Esophagus (tissue), 2 donors: ENCODE data around the gene SPR. TPM values are rescaled to one million over a fixed set of nuclear protein-coding genes. Genes with fewer than 3 reads are reported as not detected.

Experiments used
- H3K27ac ChIP-seq, 2 donors: one replicate each; pipeline ENCODE4 v1.5.1; 2013; ENCODE audit warnings: low read depth in 2 of 2, mild to moderate bottlenecking in 2 of 2, inconsistent platforms in 1 of 2, low read length in 1 of 2, moderate library complexity in 1 of 2
- H3K27me3 ChIP-seq, 2 donors: one replicate each; pipeline ENCODE4 v1.6.1; 2013; ENCODE audit warnings: low read length in 2 of 2, control low read depth in 1 of 2, mild to moderate bottlenecking in 1 of 2; ENCODE audit not compliant: insufficient read depth in 2 of 2, control insufficient read depth in 1 of 2
- H3K36me3 ChIP-seq, 2 donors: one replicate each; pipeline ENCODE4 v1.6.1; 2013; ENCODE audit warnings: low read length in 1 of 2; ENCODE audit not compliant: control insufficient read depth in 2 of 2, insufficient read depth in 2 of 2
- H3K4me1 ChIP-seq, 2 donors: one replicate each; pipeline ENCODE4 v1.6.1; 2013; ENCODE audit warnings: low read length in 1 of 2; ENCODE audit not compliant: control insufficient read depth in 2 of 2, insufficient read depth in 2 of 2
- H3K4me3 ChIP-seq, 2 donors: one replicate each; pipeline ENCODE4 v1.5.1; 2013; ENCODE audit warnings: low read length in 2 of 2, mild to moderate bottlenecking in 2 of 2, low read depth in 1 of 2, moderate library complexity in 1 of 2
- H3K9me3 ChIP-seq, 2 donors: one replicate each; pipeline ENCODE4 v1.6.1; 2013; ENCODE audit warnings: mild to moderate bottlenecking in 2 of 2, low read depth in 1 of 2, low read length in 1 of 2, moderate library complexity in 1 of 2; ENCODE audit not compliant: control insufficient read depth in 2 of 2, insufficient read depth in 1 of 2
- WGBS, 2 donors: extraction: QIAGEN DNeasy Blood & Tissue Kit; methylation state at CpG; one replicate each; pipeline ENCODE4 v1.1.7; 2013; 5-methylcytosine and 5-hydroxymethylcytosine counted together
- polyA plus RNA-seq, 2 donors: library from polyadenylated mRNA; stranded (reverse); fragments of 200-250 nt; gene quantifications; one replicate each; pipeline ENCODE4 v1.2.3, GENCODE V29; 2013
- donor health status: healthy with polysubstance abuse.
- donor health status: Bipolar disorder and iron deficiency.

SPR gene
- polyA plus RNA-seq, 2 donors = 17.2 to 18.2 TPM

DNA sequence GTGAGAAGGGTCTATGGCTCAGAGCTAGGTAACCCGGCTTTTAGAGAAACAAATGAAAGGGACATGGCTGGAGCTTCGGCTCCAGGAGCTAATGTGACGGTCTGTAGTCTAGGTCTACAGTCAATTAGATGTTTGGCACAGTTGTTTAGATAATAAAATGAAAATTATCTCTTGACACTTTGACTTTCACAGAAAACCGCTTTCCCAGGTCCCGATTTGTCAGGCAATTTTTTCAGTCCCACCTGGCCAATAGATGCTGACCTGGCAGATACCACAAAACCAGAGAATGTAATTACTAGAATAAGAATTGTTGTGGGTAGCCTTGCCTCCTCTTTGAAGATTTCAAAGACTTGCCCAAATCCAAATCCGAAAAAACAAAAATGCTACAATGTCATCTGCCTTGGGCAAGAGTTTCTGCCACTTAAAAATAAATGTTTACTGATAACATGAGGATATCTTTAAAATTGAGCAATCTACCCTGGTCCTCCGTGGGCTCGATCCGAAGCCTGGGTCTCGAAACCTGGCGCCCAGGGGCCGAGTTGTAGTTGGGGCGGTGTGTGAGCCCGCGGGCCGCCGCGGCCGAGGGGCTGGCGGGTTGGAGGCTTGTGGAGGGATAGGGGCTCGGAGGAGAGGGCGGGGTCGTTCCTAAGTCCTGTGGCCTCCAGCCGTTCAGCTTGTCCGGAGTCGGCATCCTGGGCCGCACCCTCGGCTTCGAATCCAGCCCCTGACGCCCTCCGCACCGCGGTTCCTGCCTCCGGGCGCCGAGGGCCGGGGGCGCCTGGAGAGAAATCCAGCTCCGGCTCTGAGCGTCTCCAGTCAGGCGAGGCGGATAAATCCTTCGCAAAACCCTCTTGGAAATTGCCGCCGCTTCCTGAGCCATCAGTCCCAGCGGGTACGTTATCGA is 32.5 kb downstream of the SPR start:
- 9 to 10% methylated on average over 48 of the region's 48 CpGs for WGBS, 2 donors
- Histone ChIP-seq H3K4me3 (peak overlapping the region in 1 of 2 donors; percentile 2), H3K4me1 (peaks cover 14 to 27% of the 10 kb centered on the region in 2 donors), H3K36me3 (no peaks in the 10 kb centered on the region), H3K9me3 (peaks cover 0 to 10% of the 10 kb centered on the region in 2 donors), H3K27me3 (peaks cover 18 to 68% of the 10 kb centered on the region in 2 donors), H3K27ac (no peak overlapping the region)

DNA sequence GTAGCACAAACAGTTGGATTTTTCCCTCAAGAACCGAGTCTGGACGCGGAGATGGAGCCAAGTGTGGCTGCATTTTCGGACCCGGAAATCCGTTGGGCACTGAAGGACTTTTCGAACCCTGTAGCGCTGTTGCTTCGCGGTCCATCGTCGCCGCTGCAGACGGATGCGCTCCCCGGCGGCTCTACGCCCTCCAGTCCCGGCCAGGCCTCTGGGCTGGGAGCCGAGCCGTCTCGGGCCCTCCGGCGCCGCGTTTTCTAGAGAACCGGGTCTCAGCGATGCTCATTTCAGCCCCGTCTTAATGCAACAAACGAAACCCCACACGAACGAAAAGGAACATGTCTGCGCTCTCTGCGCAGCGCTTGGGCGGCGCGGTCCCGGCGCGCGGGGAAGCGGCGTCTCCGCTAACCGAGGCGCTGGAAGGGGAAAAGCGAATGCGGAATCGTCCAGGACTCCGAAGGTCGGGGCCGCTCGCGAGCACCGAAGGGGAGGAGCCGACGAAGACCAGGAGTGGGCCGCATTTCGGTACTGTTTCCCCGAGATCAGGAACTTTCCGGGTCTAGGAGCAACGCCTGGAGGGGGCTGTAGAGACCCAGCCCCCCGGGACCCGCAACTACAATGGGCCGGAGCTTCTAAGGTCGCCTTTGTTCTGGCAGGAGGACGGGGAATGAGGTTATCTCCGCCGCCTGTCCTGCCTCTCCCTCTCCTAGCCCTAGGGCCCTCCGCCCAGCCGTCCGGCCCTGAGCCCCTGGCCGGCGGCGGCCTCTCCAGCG is 33.3 kb downstream of the SPR start:
- H3K27ac ChIP-seq = no peak overlapping the region
- no peaks in the 10 kb centered on the region for H3K36me3 ChIP-seq
- peaks cover 18 to 70% of the 10 kb centered on the region in 2 donors for H3K27me3 ChIP-seq
- H3K4me1 ChIP-seq = peaks cover 14 to 29% of the 10 kb centered on the region in 2 donors
- peaks cover 0 to 10% of the 10 kb centered on the region in 2 donors for H3K9me3 ChIP-seq
- H3K4me3 ChIP-seq = peak overlapping the region in 1 of 2 donors; percentile 2
- 8% methylated on average over 77 of the region's 77 CpGs for WGBS, 2 donors

DNA sequence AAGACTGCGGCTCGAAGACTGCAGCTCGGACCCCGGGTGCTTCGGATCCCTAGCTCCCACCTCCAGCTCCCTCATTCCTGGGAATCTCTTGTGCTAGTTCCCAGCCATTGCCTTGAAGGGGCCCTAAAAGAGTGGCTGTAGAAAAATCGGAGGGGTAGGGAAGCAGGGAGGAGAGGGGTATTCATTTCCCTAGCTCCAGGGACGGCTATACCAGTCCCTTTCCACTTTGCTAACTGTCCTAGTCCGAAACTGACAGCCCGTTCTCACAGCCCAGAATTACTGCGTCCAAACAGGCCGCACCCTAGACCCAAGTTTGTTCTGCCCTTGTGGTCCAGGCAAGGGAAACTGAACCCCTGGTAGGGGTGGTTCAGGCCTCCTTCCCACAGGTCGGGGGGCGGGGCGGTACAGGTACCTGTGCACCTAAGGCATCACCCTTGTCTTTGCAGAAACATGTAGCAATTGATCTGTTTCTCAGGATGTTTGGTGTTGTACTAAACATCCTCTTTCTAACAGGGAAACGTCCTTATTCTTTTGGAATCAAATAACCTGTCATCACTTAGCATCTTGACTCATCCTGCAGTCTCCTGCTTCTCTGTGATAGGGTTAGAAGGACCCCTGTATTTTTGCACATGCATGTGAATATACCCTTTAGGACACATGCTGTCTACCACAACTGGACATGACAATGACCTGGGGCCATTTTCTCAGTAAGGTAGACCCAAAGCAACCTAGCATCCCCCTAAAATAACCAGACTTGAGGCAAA is 34.1 kb downstream of the SPR start:
- Histone ChIP-seq H3K4me1 (peaks cover 14 to 29% of the 10 kb centered on the region in 2 donors), H3K27me3 (peaks cover 18 to 67% of the 10 kb centered on the region in 2 donors)
- WGBS, 2 donors = 40 to 43% methylated on average over 15 of the region's 15 CpGs

DNA sequence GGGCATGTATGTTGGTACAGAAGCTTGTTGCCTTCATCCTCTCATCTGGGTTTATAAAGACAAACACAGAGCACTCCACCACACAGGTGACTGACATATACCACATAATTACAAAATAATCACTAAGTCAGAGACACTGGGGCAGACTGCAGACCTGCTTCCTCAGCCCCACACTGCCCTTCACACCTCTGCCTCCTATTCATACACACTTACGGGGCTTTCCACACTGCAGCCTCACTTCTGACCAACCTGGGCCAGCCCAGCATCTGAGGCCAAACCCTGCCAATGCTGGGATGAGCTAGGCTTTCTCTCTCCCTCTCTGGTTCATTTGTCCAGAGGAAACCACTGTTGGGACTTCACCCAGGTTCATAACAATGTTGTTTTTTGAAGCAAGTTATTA is 34.6 kb downstream of the SPR start:
- WGBS, 2 donors = 64 to 88% methylated on average over 1 of the region's 1 CpG
- no peaks in the 10 kb centered on the region for H3K36me3 ChIP-seq
- peaks cover 18 to 62% of the 10 kb centered on the region in 2 donors for H3K27me3 ChIP-seq
- no peak overlapping the region for H3K4me3 ChIP-seq
- peaks cover 14 to 25% of the 10 kb centered on the region in 2 donors for H3K4me1 ChIP-seq
- H3K9me3 ChIP-seq = peaks cover 0 to 10% of the 10 kb centered on the region in 2 donors
- no peak overlapping the region for H3K27ac ChIP-seq

More for the DNA sequence above, 34.1 kb downstream of the SPR start:
- Histone ChIP-seq H3K4me3 (no peak overlapping the region), H3K36me3 (no peaks in the 10 kb centered on the region), H3K27ac (no peak overlapping the region), H3K9me3 (peaks cover 0 to 10% of the 10 kb centered on the region in 2 donors)

DNA sequence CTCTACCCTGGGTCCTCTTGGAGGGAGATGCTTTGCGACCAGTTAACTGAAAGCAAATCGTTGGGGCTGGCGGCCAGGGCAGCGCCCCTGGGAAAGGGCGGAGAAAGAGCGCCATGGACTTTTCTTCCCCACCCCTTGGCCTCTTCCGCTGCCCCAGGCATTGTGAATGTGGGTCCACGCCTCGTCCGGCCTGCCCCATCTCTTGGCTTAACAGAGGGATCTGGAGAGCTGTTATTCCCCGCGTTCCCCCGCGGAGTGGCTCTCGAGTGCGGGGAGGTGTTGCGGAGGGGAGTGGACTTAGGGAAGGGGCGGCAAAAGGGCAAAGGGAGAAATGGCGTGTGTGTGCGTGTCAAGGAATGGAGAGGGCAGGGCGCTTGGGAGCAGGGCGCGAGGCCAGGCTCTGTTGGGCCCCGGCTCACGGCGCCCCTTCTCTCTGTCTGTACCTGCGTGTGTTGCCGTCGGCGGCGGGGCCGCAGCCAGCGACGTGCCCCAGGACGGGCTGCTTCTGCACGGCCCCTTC is 36.7 kb downstream of the SPR start:
- H3K27me3 ChIP-seq = peaks cover 24 to 55% of the 10 kb centered on the region in 2 donors
- H3K36me3 ChIP-seq = no peaks in the 10 kb centered on the region
- H3K4me1 ChIP-seq = peaks cover 6 to 11% of the 10 kb centered on the region in 2 donors
- H3K4me3 ChIP-seq = no peak overlapping the region
- WGBS, 2 donors = 4% methylated on average over 30 to 36 of the region's 36 CpGs
- H3K27ac ChIP-seq = no peak overlapping the region
- peaks cover 0 to 10% of the 10 kb centered on the region in 2 donors for H3K9me3 ChIP-seq

DNA sequence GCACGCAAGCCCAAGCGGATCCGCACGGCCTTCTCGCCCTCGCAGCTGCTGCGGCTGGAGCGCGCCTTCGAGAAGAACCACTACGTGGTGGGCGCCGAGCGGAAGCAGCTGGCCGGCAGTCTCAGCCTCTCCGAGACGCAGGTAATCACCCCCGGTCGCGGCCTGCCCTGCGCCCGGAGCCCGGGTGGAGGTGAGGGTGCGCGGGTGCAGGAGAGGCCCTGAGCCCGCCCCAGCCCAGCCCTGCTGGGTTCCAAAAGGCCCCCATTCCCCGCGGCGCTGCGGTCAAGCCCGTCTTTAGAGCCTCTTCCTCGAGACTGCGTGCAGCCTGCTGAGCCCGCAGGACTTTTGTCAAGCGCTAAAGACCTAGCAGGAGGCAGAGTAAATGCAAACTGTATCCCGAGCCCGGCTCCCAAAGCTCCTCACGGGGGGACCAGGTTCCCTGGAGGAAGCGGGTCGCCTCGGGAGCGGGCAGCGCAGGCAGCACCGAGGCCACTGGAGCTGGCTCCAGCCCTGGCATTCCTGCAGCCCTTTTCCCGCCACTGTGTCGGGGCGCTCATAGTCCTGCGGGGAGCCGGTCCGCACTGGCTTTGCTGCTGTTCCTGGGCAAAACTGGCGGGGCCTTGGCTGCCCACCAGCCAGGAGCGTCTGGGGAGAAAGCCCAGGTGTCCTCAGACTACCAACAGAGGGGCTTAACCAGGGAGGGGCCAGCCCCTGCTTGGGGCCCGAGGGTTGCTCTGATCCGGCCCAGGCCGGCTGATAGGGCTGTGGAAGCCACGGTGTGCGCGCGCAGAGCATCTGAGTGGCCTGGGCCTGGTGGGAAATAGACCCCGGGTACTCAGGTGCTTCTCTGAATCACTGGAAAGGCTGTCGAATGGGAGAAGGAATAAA is 37.4 kb downstream of the SPR start:
- WGBS, 2 donors = 3 to 5% methylated on average over 61 of the region's 61 CpGs
- Histone ChIP-seq H3K27me3 (peaks cover 24 to 48% of the 10 kb centered on the region in 2 donors), H3K36me3 (no peaks in the 10 kb centered on the region), H3K4me3 (peak overlapping the region in 1 of 2 donors; percentile 2), H3K27ac (no peak overlapping the region), H3K9me3 (peaks cover 0 to 10% of the 10 kb centered on the region in 2 donors), H3K4me1 (peaks cover 6 to 11% of the 10 kb centered on the region in 2 donors)

DNA sequence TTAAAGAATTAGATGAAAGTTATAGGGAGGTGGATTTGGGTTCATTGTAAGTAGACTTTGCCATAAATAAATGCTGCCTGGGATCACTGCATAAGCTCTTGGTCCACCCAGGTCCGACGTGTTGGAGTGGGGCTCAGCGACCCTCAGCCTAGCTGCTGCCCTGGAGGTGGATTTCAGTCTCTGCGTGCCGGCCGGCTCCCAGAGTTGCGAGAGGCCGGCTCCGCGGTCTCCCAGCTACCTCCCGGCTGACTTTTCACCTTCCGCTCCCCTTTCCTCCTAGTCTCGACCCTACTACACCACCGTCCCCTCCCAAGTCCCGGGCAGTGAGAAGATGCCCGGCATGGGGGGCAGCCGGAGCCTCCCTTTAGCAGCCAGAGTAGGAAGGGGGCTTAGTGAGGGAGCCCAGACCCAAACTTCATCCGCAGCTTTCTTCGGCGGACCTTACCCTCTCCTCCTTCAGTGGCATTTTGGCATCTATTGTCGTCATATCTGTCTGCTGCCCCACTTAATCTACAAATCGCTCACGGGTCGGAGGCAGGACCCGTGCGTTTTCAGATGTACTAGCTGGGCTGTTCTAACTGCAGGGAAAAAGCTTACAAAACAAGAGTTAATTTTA is 38.2 kb downstream of the SPR start:
- WGBS, 2 donors = 9 to 15% methylated on average over 26 of the region's 26 CpGs
- Histone ChIP-seq H3K27me3 (peaks cover 24 to 40% of the 10 kb centered on the region in 2 donors), H3K4me3 (no peak overlapping the region), H3K27ac (no peak overlapping the region), H3K9me3 (peaks cover 0 to 7% of the 10 kb centered on the region in 2 donors), H3K4me1 (peaks cover 0 to 11% of the 10 kb centered on the region in 2 donors), H3K36me3 (no peaks in the 10 kb centered on the region)

DNA sequence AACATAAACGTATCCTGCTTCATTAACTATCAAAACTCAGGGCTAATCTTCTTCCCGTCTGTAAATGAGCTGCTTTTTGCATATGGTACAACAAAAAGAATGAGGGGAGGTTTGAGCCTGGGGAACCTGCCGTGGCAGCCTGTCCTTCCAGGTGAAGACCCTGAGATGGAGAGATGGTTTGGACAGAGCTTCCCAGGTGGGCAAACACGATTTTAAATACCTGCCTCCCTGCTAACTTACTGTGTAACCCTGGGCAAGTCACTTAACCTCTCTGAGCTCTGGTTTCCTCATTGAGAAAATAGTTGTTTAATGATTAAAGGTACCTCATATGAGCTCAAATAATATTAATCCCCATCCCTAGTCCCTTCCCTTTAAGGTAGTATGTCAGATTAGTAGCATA is 39.2 kb downstream of the SPR start:
- Histone ChIP-seq H3K36me3 (no peaks in the 10 kb centered on the region), H3K9me3 (peaks cover 0 to 5% of the 10 kb centered on the region in 2 donors), H3K27ac (no peak overlapping the region), H3K4me3 (no peak overlapping the region), H3K27me3 (peaks cover 19 to 31% of the 10 kb centered on the region in 2 donors), H3K4me1 (peaks cover 0 to 11% of the 10 kb centered on the region in 2 donors)
- WGBS, 2 donors = 22 to 29% methylated on average over 4 of the region's 4 CpGs
